KMS-11 (cell line): ENCODE results near the gene EEFSEC.

Experiments used
- H2AFZ ChIP-seq: fragments of 200-600 bp; sonication (generic); 2 replicates; pipeline ENCODE4 v1.6.1; 2016; ENCODE audit warnings: antibody characterized with exemption, mixed run types, low read depth
- H3K27ac ChIP-seq: fragments of 200-600 bp; sonication (generic); 2 replicates; pipeline ENCODE4 v1.6.1; 2016; ENCODE audit warnings: mild to moderate bottlenecking, mixed run types
- H3K27me3 ChIP-seq: fragments of 200-600 bp; sonication (generic); 2 replicates; pipeline ENCODE4 v1.6.1; 2017; ENCODE audit warnings: mild to moderate bottlenecking, low read depth, mixed run types, moderate library complexity; ENCODE audit not compliant: insufficient read depth
- H3K36me3 ChIP-seq: fragments of 200-600 bp; sonication (generic); 2 replicates; pipeline ENCODE4 v1.6.1; 2017; ENCODE audit warnings: mild to moderate bottlenecking, mixed run types; ENCODE audit not compliant: insufficient read depth
- H3K4me1 ChIP-seq: fragments of 200-600 bp; sonication (generic); 2 replicates; pipeline ENCODE4 v1.6.1; 2016; ENCODE audit warnings: mild to moderate bottlenecking, low read depth, mixed run types; ENCODE audit not compliant: poor library complexity, severe bottlenecking
- H3K4me2 ChIP-seq: fragments of 200-600 bp; sonication (generic); 2 replicates; pipeline ENCODE4 v1.7.0; 2016; ENCODE audit warnings: mild to moderate bottlenecking, mixed run types
- H3K4me3 ChIP-seq: fragments of 200-600 bp; sonication (generic); IDR thresholded peaks from 2 replicates; pipeline ENCODE4 v1.6.1; 2017; ENCODE audit warnings: low read depth, low read length, mixed read lengths; ENCODE audit not compliant: insufficient read depth
- H3K79me2 ChIP-seq: fragments of 200-600 bp; sonication (generic); 2 replicates; pipeline ENCODE4 v1.6.1; 2016; ENCODE audit warnings: low read depth, mixed run types; ENCODE audit not compliant: insufficient read depth
- H3K9ac ChIP-seq: fragments of 200-600 bp; sonication (generic); 2 replicates; pipeline ENCODE4 v1.6.1; 2016; ENCODE audit warnings: mild to moderate bottlenecking, mixed run types
- H4K20me1 ChIP-seq: fragments of 200-600 bp; sonication (generic); 2 replicates; pipeline ENCODE4 v1.6.1; 2016; ENCODE audit warnings: mild to moderate bottlenecking, mixed run types; ENCODE audit not compliant: insufficient read depth
- CTCF ChIP-seq: fragments of 200-600 bp; sonication (generic); conservative IDR thresholded peaks from 2 replicates; pipeline ENCODE4 v1.6.1; 2017; ENCODE audit warnings: low read depth, mild to moderate bottlenecking, antibody characterized with exemption, low read length, moderate library complexity, mixed read lengths

The EEFSEC gene

GRCh38 chr3:128237348-128238183 lies 84.3 kb downstream of the EEFSEC start:
- Histone ChIP-seq H3K4me3 (no peak overlapping the region), H3K9ac (no peak overlapping the region), H3K27me3 (no peaks in the 10 kb centered on the region), H4K20me1 (no peaks in the 10 kb centered on the region), H3K36me3 (no peaks in the 10 kb centered on the region), H3K4me2 (no peak overlapping the region), H3K79me2 (no peaks in the 10 kb centered on the region), H2AFZ (no peak overlapping the region), H3K27ac (no peak overlapping the region), H3K4me1 (no peaks in the 10 kb centered on the region)
- no peak for TF ChIP-seq CTCF

- Histone ChIP-seq H3K4me3 (no peak overlapping the region), H2AFZ (no peak overlapping the region), H3K36me3 (no peaks in the 10 kb centered on the region), H3K4me2 (no peak overlapping the region), H3K27me3 (no peaks in the 10 kb centered on the region), H3K79me2 (no peaks in the 10 kb centered on the region), H3K4me1 (no peaks in the 10 kb centered on the region), H4K20me1 (no peaks in the 10 kb centered on the region), H3K27ac (no peak overlapping the region), H3K9ac (no peak overlapping the region)
- TF ChIP-seq CTCF = no peak
Measured at GRCh38 chr3:128238184-128238489, 84.9 kb downstream of the EEFSEC start.

GRCh38 chr3:128239304-128239703 lies 86.0 kb downstream of the EEFSEC start:
- TF ChIP-seq CTCF = no peak
- Histone ChIP-seq H3K4me3 (no peak overlapping the region), H3K79me2 (no peaks in the 10 kb centered on the region), H3K4me1 (no peaks in the 10 kb centered on the region), H3K36me3 (no peaks in the 10 kb centered on the region), H4K20me1 (no peaks in the 10 kb centered on the region), H3K9ac (no peak overlapping the region), H2AFZ (no peak overlapping the region), H3K4me2 (no peak overlapping the region), H3K27me3 (no peaks in the 10 kb centered on the region), H3K27ac (no peak overlapping the region)

- no peaks in the 10 kb centered on the region for H3K36me3 ChIP-seq
- H3K4me2 ChIP-seq = no peak overlapping the region
- TF ChIP-seq CTCF = no peak
- no peaks in the 10 kb centered on the region for H3K79me2 ChIP-seq
- H3K27me3 ChIP-seq = no peaks in the 10 kb centered on the region
- no peak overlapping the region for H3K9ac ChIP-seq
- no peak overlapping the region for H3K27ac ChIP-seq
- no peak overlapping the region for H3K4me3 ChIP-seq
- no peak overlapping the region for H2AFZ ChIP-seq
- no peaks in the 10 kb centered on the region for H4K20me1 ChIP-seq
- H3K4me1 ChIP-seq = no peaks in the 10 kb centered on the region
Measured at GRCh38 chr3:128240232-128240631, 87.0 kb downstream of the EEFSEC start.
